Adrenal gland (tissue), 12 donors: Measurements from ENCODE around the gene CRTC3. TPM values are rescaled to one million over a fixed set of nuclear protein-coding genes. Genes with fewer than 3 reads are reported as not detected.
A peak's percentile ranks its signal among the peaks of the same experiment; 100 is the strongest.

ENCODE experiments used
- DNase-seq, 7 donors: peaks; one replicate each; pipeline ENCODE4 v3.0.0-alpha.2; 2019 to 2020
- H3K27ac ChIP-seq, 5 donors: fragments of 200-600 bp; sonication (generic) in 4 of 5; 1 replicate in 3 of 5; 2 replicates in 2 of 5; pipeline versions ENCODE4 v1.5.1 to v1.8.0; 2016 to 2020; ENCODE audit warnings: mild to moderate bottlenecking in 1 of 5
- H3K27me3 ChIP-seq: fragments of 200-600 bp; 2 replicates; pipeline ENCODE4 v1.8.0; 2021
- H3K36me3 ChIP-seq, 2 donors: fragments of 200-600 bp; replicated peaks in 1 of 2; 1 replicate in 1 of 2; 2 replicates in 1 of 2; pipeline versions ENCODE4 v1.5.1 to v1.8.0; 2018 to 2022
- H3K4me1 ChIP-seq, 2 donors: fragments of 200-600 bp; replicated peaks in 1 of 2; 1 replicate in 1 of 2; 2 replicates in 1 of 2; pipeline versions ENCODE4 v1.5.1 to v1.8.0; 2018 to 2021
- H3K4me3 ChIP-seq, 4 donors: fragments of 200-600 bp; sonication (generic) in 3 of 4; one replicate each; pipeline ENCODE4 v1.5.1; 2016 to 2018
- H3K9me3 ChIP-seq, 3 donors: fragments of 200-600 bp; sonication (generic) in 1 of 3; replicated peaks in 1 of 3; 1 replicate in 2 of 3; 2 replicates in 1 of 3; pipeline versions ENCODE4 v1.5.1 to v1.8.0; 2016 to 2021
- POLR2A ChIP-seq, 2 donors: fragments of 450-650 bp; IDR thresholded peaks; one replicate each; pipeline ENCODE4 v1.6.1; 2017; ENCODE audit warnings: antibody characterized with exemption in 2 of 2, mild to moderate bottlenecking in 2 of 2, moderate library complexity in 1 of 2
- WGBS, 4 donors: extraction: QIAGEN DNeasy Blood & Tissue Kit in 2 of 4; methylation state at CpG; one replicate each; pipeline versions ENCODE4 v1.1.5 to v1.1.7; 2013 to 2017; 5-methylcytosine and 5-hydroxymethylcytosine counted together
- intact Hi-C, 2 donors: fragments of 100-400 bp; cut with DNase I; formaldehyde crosslinking; loops; one replicate each; pipeline versions ENCODE4 v1.14.1 to v1.15.0; 2022 to 2023
- polyA plus RNA-seq, 3 donors: library from polyadenylated mRNA; stranded (reverse); fragments of 200-250 nt in 2 of 3; fragments of 350-450 nt in 1 of 3; fragmentation: Illumina TruSeq in 1 of 3; extraction: RNeasy Lipid Tissue Mini Kit (QIAGEN cat#74804) in 1 of 3; gene quantifications; one replicate each; pipeline ENCODE4 v1.2.3, GENCODE V29; 2013 to 2014
- total RNA-seq, 9 donors: library from RNA; depleted of rRNA in 4 of 9; stranded (reverse); fragments of >200 nt in 4 of 9; fragments of 120-200 nt in 1 of 9; fragmentation: NEBNext Ultra II Directional in 1 of 9; extraction: Animal tissue kit (Norgen Biotek cat#: 25700) in 1 of 9; gene quantifications; one replicate each; pipeline versions ENCODE4 v1.1.0 to v1.2.4, GENCODE V29; 2013 to 2023
- TF ChIP-seq, protein P1 (sequence below), 6 experiments: fragments of 450-650 bp in 4 of 6; fragments of 200-600 bp in 2 of 6; sonication (generic) in 1 of 6; IDR thresholded peaks; 1 replicate in 5 of 6; 2 replicates in 1 of 6; pipeline versions ENCODE4 v1.5.1 to v1.8.0; 2016 to 2021; ENCODE audit warnings: antibody characterized with exemption in 6 of 6, mild to moderate bottlenecking in 2 of 6, moderate library complexity in 1 of 6
- donor health status: healthy with polysubstance abuse.
- donor health status: Bipolar disorder and iron deficiency.
- donor health status: DM: yes; HTN: yes; CAD: no.
- donor health status: DM: no; HTN: no; CAD: no.
- donor health status: DM: no; HTN: no; CAD: no.
- donor health status: DM: yes; HTN: yes; CAD: no.

CRTC3 gene
- total and polyA plus RNA-seq, 12 donors: 11.5 to 46.7 (median 31.8) TPM

GRCh38 chr15:90595763-90596155 lies 66.0 kb downstream of the CRTC3 start:
- Histone ChIP-seq H3K27me3 (no peaks in the 10 kb centered on the region), H3K4me3 (no peak overlapping the region), H3K9me3 (no peaks in the 10 kb centered on the region), H3K27ac (peak overlapping the region in 2 of 5 donors; percentile 59 to 66), H3K4me1 (peaks cover 40 to 62% of the 10 kb centered on the region in 2 donors), H3K36me3 (peaks cover 0 to 5% of the 10 kb centered on the region in 2 donors)
- intact Hi-C loops: no loop called here
- DNase-seq: no peak
- TF ChIP-seq, protein P1, sequence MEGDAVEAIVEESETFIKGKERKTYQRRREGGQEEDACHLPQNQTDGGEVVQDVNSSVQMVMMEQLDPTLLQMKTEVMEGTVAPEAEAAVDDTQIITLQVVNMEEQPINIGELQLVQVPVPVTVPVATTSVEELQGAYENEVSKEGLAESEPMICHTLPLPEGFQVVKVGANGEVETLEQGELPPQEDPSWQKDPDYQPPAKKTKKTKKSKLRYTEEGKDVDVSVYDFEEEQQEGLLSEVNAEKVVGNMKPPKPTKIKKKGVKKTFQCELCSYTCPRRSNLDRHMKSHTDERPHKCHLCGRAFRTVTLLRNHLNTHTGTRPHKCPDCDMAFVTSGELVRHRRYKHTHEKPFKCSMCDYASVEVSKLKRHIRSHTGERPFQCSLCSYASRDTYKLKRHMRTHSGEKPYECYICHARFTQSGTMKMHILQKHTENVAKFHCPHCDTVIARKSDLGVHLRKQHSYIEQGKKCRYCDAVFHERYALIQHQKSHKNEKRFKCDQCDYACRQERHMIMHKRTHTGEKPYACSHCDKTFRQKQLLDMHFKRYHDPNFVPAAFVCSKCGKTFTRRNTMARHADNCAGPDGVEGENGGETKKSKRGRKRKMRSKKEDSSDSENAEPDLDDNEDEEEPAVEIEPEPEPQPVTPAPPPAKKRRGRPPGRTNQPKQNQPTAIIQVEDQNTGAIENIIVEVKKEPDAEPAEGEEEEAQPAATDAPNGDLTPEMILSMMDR (IDR thresholded peaks at IDR 0.05): no peak
- no peak for TF ChIP-seq POLR2A (IDR thresholded peaks at IDR 0.05)
- 79 to 89% (median 81%) methylated on average over 7 of the region's 7 CpGs for WGBS, 4 donors

- H3K4me3 ChIP-seq: no peak overlapping the region
- 62 to 74% (median 67%) methylated on average over 4 to 6 of the region's 6 CpGs for WGBS, 4 donors
- peaks cover 0 to 7% of the 10 kb centered on the region in 2 donors for H3K36me3 ChIP-seq
- TF ChIP-seq, protein P1 (IDR thresholded peaks at IDR 0.05): no peak
- TF ChIP-seq POLR2A (IDR thresholded peaks at IDR 0.05): no peak
- H3K27me3 ChIP-seq: no peaks in the 10 kb centered on the region
- no peaks in the 10 kb centered on the region for H3K9me3 ChIP-seq
- peak overlapping the region; percentile 28 to 75 (median 58) for H3K27ac ChIP-seq
- intact Hi-C loops: no loop called here
- no peak for DNase-seq
- peaks cover 40 to 61% of the 10 kb centered on the region in 2 donors for H3K4me1 ChIP-seq
These were observed 67.2 kb downstream of the CRTC3 start for GRCh38 chr15:90596943-90597342.

GRCh38 chr15:90597577-90597976 lies 67.9 kb downstream of the CRTC3 start:
- intact Hi-C loops: no loop called here
- Histone ChIP-seq H3K27me3 (no peaks in the 10 kb centered on the region), H3K36me3 (peaks cover 0 to 7% of the 10 kb centered on the region in 2 donors), H3K27ac (peak overlapping the region in 4 of 5 donors; percentile 21 to 75 (median 57)), H3K9me3 (no peaks in the 10 kb centered on the region), H3K4me1 (peaks cover 40 to 55% of the 10 kb centered on the region in 2 donors), H3K4me3 (no peak overlapping the region)
- 44 to 60% (median 52%) methylated on average over 2 of the region's 2 CpGs for WGBS, 4 donors
- no peak for DNase-seq
- TF ChIP-seq POLR2A (IDR thresholded peaks at IDR 0.05): no peak
- TF ChIP-seq, protein P1 (IDR thresholded peaks at IDR 0.05): no peak

GRCh38 chr15:90598031-90598577 lies 68.4 kb downstream of the CRTC3 start:
- WGBS, 4 donors: 69 to 77% (median 74%) methylated on average over 4 to 7 of the region's 7 CpGs
- Histone ChIP-seq H3K4me3 (no peak overlapping the region), H3K27ac (peak overlapping the region in 2 of 5 donors; percentile 66 to 75), H3K9me3 (no peaks in the 10 kb centered on the region), H3K27me3 (no peaks in the 10 kb centered on the region), H3K4me1 (peaks cover 39 to 49% of the 10 kb centered on the region in 2 donors), H3K36me3 (peaks cover 0 to 7% of the 10 kb centered on the region in 2 donors)
- DNase-seq: peak in 6 of 7 donors; percentile 43 to 83 (median 59)
- intact Hi-C loops: no loop called here
- TF ChIP-seq, protein P1 (IDR thresholded peaks at IDR 0.05): peak in 3 of 6 experiments; percentile 12 to 17 (median 17)
- no peak for TF ChIP-seq POLR2A (IDR thresholded peaks at IDR 0.05)
